Upper lobe of left lung (tissue), 4 donors: Measurements from ENCODE around the gene PLCB2.

ENCODE experiments used
- CTCF ChIP-seq, 6 experiments: fragments of 450-650 bp in 4 of 6; fragments of 200-600 bp in 2 of 6; sonication (generic) in 2 of 6; IDR thresholded peaks; one replicate each; pipeline ENCODE4 v1.5.1; 2016 to 2019; ENCODE audit warnings: antibody characterized with exemption in 6 of 6
- EP300 ChIP-seq, 4 donors: sonication (generic); formaldehyde crosslinking; IDR thresholded peaks; one replicate each; pipeline ENCODE4 v1.5.1; 2017; ENCODE audit warnings: antibody characterized with exemption in 4 of 4, control low read depth in 2 of 4

DNA sequence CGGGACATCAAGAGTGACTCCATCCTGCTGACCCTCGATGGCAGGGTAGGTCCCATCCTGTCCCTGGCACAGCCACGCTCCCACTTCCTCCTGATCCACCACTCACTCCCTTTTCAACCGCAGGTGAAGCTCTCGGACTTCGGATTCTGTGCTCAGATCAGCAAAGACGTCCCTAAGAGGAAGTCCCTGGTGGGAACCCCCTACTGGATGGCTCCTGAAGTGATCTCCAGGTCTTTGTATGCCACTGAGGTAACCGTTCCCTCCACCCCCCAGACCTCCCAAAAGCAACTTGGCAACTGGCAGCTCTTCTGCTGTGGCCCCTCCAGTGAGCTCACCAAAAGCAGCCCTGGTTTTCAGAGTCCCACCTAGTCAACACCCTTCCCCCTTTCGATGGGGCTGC lies 34.3 kb downstream of the PLCB2 start:
- TF ChIP-seq CTCF (IDR thresholded peaks at IDR 0.05) (no peak), EP300 (IDR thresholded peaks at IDR 0.05) (no peak)
